Adrenal gland (tissue), 12 donors: ENCODE results near the gene CLSTN3. TPM values are rescaled to one million over a fixed set of nuclear protein-coding genes. Genes with fewer than 3 reads are reported as not detected.
A peak's percentile ranks its signal among the peaks of the same experiment; 100 is the strongest.

Experiments used
- DNase-seq, 7 donors: peaks; one replicate each; pipeline ENCODE4 v3.0.0-alpha.2; 2019 to 2020
- H3K27ac ChIP-seq, 5 donors: fragments of 200-600 bp; sonication (generic) in 4 of 5; 1 replicate in 3 of 5; 2 replicates in 2 of 5; pipeline versions ENCODE4 v1.5.1 to v1.8.0; 2016 to 2020; ENCODE audit warnings: mild to moderate bottlenecking in 1 of 5
- H3K27me3 ChIP-seq: fragments of 200-600 bp; 2 replicates; pipeline ENCODE4 v1.8.0; 2021
- H3K36me3 ChIP-seq, 2 donors: fragments of 200-600 bp; replicated peaks in 1 of 2; 1 replicate in 1 of 2; 2 replicates in 1 of 2; pipeline versions ENCODE4 v1.5.1 to v1.8.0; 2018 to 2022
- H3K4me1 ChIP-seq, 2 donors: fragments of 200-600 bp; replicated peaks in 1 of 2; 1 replicate in 1 of 2; 2 replicates in 1 of 2; pipeline versions ENCODE4 v1.5.1 to v1.8.0; 2018 to 2021
- H3K4me3 ChIP-seq, 4 donors: fragments of 200-600 bp; sonication (generic) in 3 of 4; one replicate each; pipeline ENCODE4 v1.5.1; 2016 to 2018
- H3K9me3 ChIP-seq, 3 donors: fragments of 200-600 bp; sonication (generic) in 1 of 3; replicated peaks in 1 of 3; 1 replicate in 2 of 3; 2 replicates in 1 of 3; pipeline versions ENCODE4 v1.5.1 to v1.8.0; 2016 to 2021
- POLR2A ChIP-seq, 2 donors: fragments of 450-650 bp; IDR thresholded peaks; one replicate each; pipeline ENCODE4 v1.6.1; 2017; ENCODE audit warnings: antibody characterized with exemption in 2 of 2, mild to moderate bottlenecking in 2 of 2, moderate library complexity in 1 of 2
- WGBS, 4 donors: extraction: QIAGEN DNeasy Blood & Tissue Kit in 2 of 4; methylation state at CpG; one replicate each; pipeline versions ENCODE4 v1.1.5 to v1.1.7; 2013 to 2017; 5-methylcytosine and 5-hydroxymethylcytosine counted together
- intact Hi-C, 2 donors: fragments of 100-400 bp; cut with DNase I; formaldehyde crosslinking; loops; one replicate each; pipeline versions ENCODE4 v1.14.1 to v1.15.0; 2022 to 2023
- polyA plus RNA-seq, 3 donors: library from polyadenylated mRNA; stranded (reverse); fragments of 200-250 nt in 2 of 3; fragments of 350-450 nt in 1 of 3; fragmentation: Illumina TruSeq in 1 of 3; extraction: RNeasy Lipid Tissue Mini Kit (QIAGEN cat#74804) in 1 of 3; gene quantifications; one replicate each; pipeline ENCODE4 v1.2.3, GENCODE V29; 2013 to 2014
- total RNA-seq, 9 donors: library from RNA; depleted of rRNA in 4 of 9; stranded (reverse); fragments of >200 nt in 4 of 9; fragments of 120-200 nt in 1 of 9; fragmentation: NEBNext Ultra II Directional in 1 of 9; extraction: Animal tissue kit (Norgen Biotek cat#: 25700) in 1 of 9; gene quantifications; one replicate each; pipeline versions ENCODE4 v1.1.0 to v1.2.4, GENCODE V29; 2013 to 2023
- TF ChIP-seq, protein P1 (sequence below), 6 experiments: fragments of 450-650 bp in 4 of 6; fragments of 200-600 bp in 2 of 6; sonication (generic) in 1 of 6; IDR thresholded peaks; 1 replicate in 5 of 6; 2 replicates in 1 of 6; pipeline versions ENCODE4 v1.5.1 to v1.8.0; 2016 to 2021; ENCODE audit warnings: antibody characterized with exemption in 6 of 6, mild to moderate bottlenecking in 2 of 6, moderate library complexity in 1 of 6
- donor health status: healthy with polysubstance abuse.
- donor health status: Bipolar disorder and iron deficiency.
- donor health status: DM: yes; HTN: yes; CAD: no.
- donor health status: DM: no; HTN: no; CAD: no.
- donor health status: DM: no; HTN: no; CAD: no.
- donor health status: DM: yes; HTN: yes; CAD: no.

Gene CLSTN3
- total and polyA plus RNA-seq, 12 donors = 9.3 to 175 (median 42.8) TPM

DNA sequence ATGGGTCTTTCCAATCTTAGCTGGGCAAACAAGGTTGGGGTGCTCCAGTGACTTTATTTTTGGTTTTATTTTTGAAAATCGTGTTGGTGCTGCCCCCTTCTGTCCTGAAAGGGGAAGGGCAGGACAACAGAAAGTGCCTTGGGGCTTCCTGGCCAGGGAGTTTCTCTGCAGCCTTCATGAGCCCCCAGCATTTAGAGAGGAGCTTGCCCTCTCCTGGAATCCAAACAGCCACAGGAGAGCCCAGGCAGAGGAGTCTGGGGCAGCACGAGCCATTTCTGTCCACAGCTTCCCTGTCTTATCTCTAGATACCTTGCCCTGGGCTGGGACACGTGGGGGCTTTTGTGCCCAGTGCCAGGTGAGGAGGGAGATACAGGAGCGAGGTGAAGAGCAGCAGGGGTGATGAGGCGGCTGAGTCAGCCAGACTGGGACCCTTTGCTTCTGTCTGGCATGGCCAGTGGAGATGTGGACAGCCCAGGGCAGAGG lies 16.7 kb upstream of the CLSTN3 start:
- peaks cover 0 to 7% of the 10 kb centered on the region in 2 donors for H3K36me3 ChIP-seq
- peak overlapping the region in 1 of 5 donors; percentile 4 for H3K27ac ChIP-seq
- H3K9me3 ChIP-seq = no peaks in the 10 kb centered on the region
- no peaks in the 10 kb centered on the region for H3K27me3 ChIP-seq
- 25 to 40% (median 32%) methylated on average over 5 of the region's 5 CpGs for WGBS, 4 donors
- no peak for TF ChIP-seq POLR2A (IDR thresholded peaks at IDR 0.05)
- TF ChIP-seq, protein P1, sequence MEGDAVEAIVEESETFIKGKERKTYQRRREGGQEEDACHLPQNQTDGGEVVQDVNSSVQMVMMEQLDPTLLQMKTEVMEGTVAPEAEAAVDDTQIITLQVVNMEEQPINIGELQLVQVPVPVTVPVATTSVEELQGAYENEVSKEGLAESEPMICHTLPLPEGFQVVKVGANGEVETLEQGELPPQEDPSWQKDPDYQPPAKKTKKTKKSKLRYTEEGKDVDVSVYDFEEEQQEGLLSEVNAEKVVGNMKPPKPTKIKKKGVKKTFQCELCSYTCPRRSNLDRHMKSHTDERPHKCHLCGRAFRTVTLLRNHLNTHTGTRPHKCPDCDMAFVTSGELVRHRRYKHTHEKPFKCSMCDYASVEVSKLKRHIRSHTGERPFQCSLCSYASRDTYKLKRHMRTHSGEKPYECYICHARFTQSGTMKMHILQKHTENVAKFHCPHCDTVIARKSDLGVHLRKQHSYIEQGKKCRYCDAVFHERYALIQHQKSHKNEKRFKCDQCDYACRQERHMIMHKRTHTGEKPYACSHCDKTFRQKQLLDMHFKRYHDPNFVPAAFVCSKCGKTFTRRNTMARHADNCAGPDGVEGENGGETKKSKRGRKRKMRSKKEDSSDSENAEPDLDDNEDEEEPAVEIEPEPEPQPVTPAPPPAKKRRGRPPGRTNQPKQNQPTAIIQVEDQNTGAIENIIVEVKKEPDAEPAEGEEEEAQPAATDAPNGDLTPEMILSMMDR (IDR thresholded peaks at IDR 0.05) = peak; percentile 73 to 88 (median 78)
- peak in 1 of 7 donors; percentile 41 for DNase-seq
- intact Hi-C loops = loop anchor here (10.0 kb wide), 2 partner anchors 149 to 159 kb away; partner anchors contain the start of gene PTPN6 (in 1 of the 2)
- no peak overlapping the region for H3K4me3 ChIP-seq
- peaks cover 0 to 13% of the 10 kb centered on the region in 2 donors for H3K4me1 ChIP-seq

DNA sequence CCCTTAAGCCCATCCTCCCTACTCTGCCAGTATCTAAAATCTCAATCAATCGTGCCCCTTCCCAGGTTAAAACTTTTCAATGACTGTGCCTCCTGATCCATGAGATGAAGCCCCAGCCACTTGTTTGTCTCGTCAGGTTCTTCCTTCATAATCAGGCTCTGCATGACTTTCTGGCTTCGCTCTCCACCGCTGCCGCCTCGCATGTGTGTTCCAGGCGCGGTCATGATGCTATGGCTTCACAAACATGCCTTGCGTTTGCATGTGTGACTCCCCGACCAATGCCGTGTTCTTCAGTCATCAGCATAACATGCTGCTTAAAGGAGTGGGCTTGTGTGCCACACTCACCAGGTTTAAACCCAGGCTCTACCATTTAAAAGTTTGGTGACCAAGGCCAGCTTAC lies 16.2 kb upstream of the CLSTN3 start:
- TF ChIP-seq, protein P1 (IDR thresholded peaks at IDR 0.05) = no peak
- H3K27ac ChIP-seq = no peak overlapping the region
- intact Hi-C loops = loop anchor here (10.0 kb wide), 2 partner anchors 149 to 159 kb away; partner anchors contain the start of gene PTPN6 (in 1 of the 2)
- H3K36me3 ChIP-seq = peaks cover 0 to 7% of the 10 kb centered on the region in 2 donors
- H3K4me3 ChIP-seq = no peak overlapping the region
- WGBS, 4 donors = 80 to 85% (median 83%) methylated on average over 11 of the region's 11 CpGs
- peaks cover 0 to 13% of the 10 kb centered on the region in 2 donors for H3K4me1 ChIP-seq
- H3K9me3 ChIP-seq = no peaks in the 10 kb centered on the region
- peak in 1 of 7 donors; percentile 11 for DNase-seq
- no peaks in the 10 kb centered on the region for H3K27me3 ChIP-seq

DNA sequence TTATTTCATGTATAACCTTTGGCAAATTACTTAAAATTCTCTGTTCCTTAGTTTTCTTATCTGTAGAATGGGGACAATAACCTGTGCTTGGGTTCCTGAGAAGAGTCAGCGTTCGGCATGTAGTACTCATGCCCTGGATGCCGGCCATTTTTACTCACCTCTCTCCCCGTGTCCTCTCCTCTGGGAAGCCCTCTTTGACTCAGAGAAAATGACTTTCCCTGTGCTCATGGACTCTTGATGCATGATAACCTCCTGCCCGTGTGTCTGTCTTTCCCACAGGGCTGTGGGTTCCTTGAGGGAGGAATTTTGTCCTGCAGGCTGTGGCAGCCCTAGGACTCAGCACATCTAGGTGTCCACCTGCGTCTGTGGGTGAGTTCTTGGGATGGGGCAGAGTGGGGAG lies 15.3 kb upstream of the CLSTN3 start:
- TF ChIP-seq POLR2A (IDR thresholded peaks at IDR 0.05) = no peak
- TF ChIP-seq, protein P1 (IDR thresholded peaks at IDR 0.05) = no peak
- WGBS, 4 donors = 78 to 94% (median 85%) methylated on average over 6 of the region's 6 CpGs
- H3K9me3 ChIP-seq = no peaks in the 10 kb centered on the region
- H3K27me3 ChIP-seq = no peaks in the 10 kb centered on the region
- no peak overlapping the region for H3K4me3 ChIP-seq
- intact Hi-C loops = loop anchor here (10.0 kb wide), 2 partner anchors 150 to 160 kb away; partner anchors contain the start of gene PTPN6 (in 1 of the 2)
- peak in 1 of 7 donors; percentile 3 for DNase-seq
- peaks cover 0 to 7% of the 10 kb centered on the region in 2 donors for H3K36me3 ChIP-seq
- no peak overlapping the region for H3K27ac ChIP-seq
- peaks cover 0 to 16% of the 10 kb centered on the region in 2 donors for H3K4me1 ChIP-seq

DNA sequence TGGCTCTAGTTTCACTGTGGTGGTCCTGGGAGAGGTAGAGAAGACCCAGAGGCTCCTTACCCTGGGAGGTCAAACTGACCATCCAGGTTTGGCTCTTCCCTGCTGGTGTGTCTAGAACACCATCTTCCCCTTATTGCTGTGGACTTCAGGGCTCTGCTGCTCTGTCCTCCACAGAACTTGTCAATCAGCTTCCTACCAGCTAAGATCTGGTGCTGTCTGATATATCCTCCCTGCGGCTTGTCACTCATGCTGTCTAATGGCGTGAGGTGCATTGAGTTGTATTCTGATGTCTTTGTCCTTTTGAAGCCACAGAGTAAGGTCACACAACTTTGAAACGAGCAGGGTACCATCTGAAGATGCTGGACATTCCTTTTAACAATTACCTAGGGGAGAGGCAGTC lies 14.0 kb upstream of the CLSTN3 start:
- Histone ChIP-seq H3K36me3 (peaks cover 0 to 7% of the 10 kb centered on the region in 2 donors), H3K4me1 (peaks cover 0 to 18% of the 10 kb centered on the region in 2 donors), H3K27me3 (no peaks in the 10 kb centered on the region), H3K9me3 (no peaks in the 10 kb centered on the region), H3K4me3 (no peak overlapping the region), H3K27ac (no peak overlapping the region)
- intact Hi-C loops = loop anchor here (10.0 kb wide), 2 partner anchors 151 to 161 kb away; partner anchors contain the start of gene PTPN6 (in 1 of the 2)
- TF ChIP-seq POLR2A (IDR thresholded peaks at IDR 0.05) = no peak
- TF ChIP-seq, protein P1 (IDR thresholded peaks at IDR 0.05) = no peak
- no peak for DNase-seq
- 83 to 95% (median 88%) methylated on average over 3 of the region's 3 CpGs for whole genome bisulfite sequencing, 4 donors
